Fibroblast of peridontal ligament (primary cell): ENCODE measurements around the gene PAPOLG.
"Not testable (repeated sequence)": the region's sequence is repeated elsewhere in the genome, so short reads cannot be mapped to it uniquely, and the experiment has no call there.

ENCODE experiments used
- DNase-seq: peaks from one replicate; pipeline ENCODE4 v3.0.0-alpha.2; 2010; ENCODE audit errors: extremely low read depth

Gene PAPOLG

DNA sequence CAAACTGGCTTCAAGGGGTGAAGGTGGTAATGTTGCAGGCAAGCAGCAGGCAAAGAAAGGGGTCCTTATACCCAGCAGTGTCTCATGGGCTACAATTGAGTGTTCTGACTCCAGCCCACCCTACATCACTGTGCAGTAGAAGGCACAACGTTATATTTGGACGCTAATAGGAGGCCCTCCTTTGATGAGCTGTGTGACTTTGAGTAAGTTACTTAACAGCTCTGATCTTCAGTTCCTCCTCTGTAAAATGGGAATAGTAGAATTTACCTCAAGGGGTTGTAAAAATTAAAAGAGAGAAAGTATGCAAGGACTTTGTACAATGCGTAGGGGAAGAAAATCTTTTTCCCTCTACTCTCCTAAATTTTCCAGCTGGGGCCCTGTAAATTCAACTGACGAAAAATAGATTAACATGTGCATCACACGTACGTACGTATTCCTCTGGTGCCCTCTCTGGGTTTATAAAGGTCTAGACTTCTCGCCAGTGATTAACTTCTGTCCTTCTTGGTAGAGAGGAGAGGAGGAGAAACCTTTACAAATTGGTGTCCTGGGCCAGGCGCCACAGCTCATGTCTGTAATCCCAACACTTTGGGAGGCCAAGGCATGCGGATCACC lies 67.7 kb downstream of the PAPOLG start:
- no peak for DNase-seq

DNA sequence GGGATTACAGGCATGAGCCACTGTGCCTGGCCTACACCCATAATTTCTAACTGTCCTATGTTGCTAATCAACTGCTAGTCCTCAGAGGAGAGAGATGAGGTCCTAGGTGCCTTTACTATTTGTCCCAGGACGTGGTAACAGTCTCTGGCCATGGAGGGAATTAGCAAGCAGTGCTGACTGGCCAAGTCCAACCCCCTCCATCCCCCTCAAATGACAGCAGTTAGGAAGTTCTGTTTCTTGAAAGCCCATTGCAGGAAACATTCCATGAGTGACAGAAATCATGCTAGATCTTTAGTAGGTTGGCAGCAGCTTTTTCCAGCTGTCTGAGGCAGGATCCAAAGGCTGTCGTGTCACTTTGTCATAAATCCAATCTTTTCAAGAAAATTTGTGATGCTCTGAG lies 69.6 kb downstream of the PAPOLG start:
- DNase-seq: no peak

DNA sequence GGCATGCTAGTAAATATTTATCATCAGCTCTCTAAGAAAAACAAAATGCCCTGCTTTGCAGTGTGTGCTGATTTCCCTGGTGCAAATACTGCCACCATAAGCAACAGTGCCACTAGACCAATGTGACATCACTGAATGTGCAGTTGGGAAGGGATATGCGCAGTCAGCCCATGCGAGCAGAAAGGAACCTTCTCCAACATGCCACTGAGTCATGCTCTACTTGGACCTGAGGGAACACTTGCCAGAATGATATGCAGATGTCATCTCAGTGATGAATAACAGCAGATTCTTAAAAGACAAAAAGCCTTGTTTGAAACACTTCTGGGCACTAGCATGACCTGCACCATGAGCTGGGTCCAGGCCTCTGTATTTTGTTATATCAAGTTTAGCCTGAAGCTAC lies 70.0 kb downstream of the PAPOLG start:
- no peak for DNase-seq

DNA sequence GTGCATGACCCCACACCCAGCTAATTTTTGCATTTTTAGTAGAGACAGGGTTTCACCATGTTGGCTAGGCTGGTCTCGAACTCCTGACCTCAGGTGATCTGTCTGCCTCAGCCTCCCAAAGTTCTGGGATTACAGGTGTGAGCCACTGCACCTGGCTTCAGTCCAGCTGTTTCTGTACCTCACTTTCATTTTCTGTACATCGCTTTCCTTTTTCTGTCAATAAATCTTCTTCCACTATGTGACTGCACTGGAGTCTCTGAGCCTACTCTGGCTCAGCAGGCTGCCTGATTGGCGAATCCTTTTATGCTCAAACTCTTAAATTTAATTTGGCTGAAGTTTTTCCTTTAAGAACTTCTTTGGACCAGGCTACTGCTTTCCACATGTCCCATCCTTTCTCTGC lies 70.8 kb downstream of the PAPOLG start:
- not testable (repeated sequence) for DNase-seq

DNA sequence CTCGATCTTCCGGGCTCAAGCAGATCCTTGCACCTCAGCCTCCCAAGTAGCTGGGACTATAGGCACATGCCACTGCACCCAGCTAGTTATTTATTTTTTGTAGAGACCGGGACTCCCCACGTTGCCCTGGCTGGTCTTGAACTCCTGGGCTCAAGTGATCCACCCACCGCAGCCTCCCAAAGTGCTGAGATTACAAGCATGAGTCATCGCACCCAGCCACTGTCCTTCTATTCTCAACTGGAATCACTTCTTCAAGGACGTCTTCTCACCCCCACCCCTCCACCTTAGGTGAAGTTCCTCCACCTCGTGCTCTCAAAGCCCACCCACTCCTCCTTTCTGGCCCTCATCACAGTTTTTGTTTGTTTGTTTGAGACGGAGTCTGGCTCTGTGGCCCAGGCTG lies 71.3 kb downstream of the PAPOLG start:
- DNase-seq: no peak

DNA sequence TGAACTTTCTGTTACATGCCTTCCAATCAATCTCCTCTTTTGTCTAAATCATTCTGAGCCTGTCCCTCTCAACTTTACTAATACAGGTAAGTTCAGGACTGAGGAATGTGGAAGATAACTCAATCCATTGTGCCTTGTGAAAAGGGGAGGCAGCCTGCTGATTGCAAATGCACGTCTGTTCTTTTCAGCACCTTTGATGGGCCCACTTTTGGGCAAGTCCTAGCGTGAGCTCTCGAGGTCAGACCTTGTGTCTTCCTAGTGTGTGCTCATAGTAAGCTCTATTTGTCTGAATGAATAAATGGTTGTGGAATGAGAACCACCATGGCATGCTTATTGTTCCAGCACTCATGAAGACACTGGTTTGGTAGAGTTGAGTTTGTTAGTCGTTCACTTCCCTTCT lies 74.9 kb downstream of the PAPOLG start:
- no peak for DNase-seq

DNA sequence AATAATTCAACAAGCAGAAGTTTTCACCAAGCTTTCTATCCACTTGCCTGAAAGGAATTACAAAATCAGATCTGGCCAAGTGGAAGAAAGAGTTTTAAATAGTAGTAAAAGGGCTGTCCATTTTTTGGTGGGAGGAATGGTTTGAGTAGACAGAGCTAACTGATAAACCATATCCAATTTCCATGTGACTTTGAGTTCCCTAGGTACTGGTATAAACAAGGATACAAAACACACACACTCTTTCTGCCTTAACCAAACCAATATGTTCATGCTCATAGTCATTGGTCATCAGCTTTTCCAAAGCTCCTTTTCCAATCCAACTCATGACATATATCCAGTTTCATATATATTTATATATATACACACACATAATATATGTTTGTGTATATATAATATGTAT lies 75.9 kb downstream of the PAPOLG start:
- DNase-seq: no peak

DNA sequence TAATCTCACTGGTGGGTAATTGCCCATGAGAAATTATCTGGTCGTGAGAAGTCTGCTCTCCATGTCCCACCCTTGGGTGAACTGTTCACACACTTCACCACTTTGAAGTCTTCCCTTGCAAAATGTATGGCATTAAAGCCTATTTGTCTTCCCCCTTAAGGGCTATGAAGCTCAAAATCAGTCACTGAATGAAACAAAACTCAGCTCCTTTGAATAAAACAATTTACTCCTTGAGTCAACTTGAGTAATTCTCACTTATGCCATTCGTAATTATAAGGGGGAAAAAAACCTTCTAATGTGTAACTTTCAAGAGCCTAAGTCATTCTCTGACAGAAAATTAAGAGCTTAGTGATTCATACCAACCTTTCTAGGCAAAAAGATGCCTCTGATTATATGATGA lies 76.6 kb downstream of the PAPOLG start:
- DNase-seq: no peak

DNA sequence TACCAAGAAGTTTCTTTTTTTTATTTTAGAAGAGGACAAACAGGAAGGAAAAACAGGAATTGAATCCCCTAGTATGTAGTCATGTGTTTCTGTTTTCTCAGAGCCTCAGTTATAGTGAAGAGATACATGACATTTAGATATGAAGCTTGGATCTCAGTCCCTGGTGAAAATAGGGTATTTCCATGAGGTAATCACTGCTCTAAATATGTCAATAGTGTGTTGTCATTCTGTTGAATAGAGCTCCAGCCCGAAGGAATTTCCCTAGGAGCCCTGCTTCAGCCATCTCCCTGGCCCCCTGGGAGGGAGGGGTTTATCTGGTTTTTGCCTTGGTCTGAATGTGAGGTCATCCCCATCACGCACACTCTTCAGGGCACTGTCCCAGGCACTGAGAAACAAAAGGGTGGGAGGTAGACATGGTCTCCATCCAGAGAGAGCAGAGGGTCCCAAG lies 78.2 kb downstream of the PAPOLG start:
- DNase-seq: no peak

DNA sequence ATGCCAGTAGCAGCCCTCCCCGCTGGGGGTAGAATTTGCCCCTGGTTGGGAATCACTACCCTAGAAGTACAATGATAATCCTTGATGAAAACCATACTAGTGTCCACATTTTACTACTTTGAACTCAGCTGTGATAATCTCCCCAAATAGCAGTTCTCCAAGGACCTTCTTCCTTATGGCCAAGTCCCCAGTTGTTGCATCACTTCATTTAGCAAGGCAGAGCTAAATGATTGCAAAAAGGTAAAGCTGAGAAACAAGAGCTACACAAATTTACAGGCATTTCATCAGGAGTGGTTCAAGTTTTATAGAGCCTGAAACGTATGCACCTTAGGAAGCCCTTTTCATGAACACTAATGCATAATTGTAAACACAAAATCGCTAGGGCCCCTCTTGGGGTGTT lies 80.4 kb downstream of the PAPOLG start:
- no peak for DNase-seq

DNA sequence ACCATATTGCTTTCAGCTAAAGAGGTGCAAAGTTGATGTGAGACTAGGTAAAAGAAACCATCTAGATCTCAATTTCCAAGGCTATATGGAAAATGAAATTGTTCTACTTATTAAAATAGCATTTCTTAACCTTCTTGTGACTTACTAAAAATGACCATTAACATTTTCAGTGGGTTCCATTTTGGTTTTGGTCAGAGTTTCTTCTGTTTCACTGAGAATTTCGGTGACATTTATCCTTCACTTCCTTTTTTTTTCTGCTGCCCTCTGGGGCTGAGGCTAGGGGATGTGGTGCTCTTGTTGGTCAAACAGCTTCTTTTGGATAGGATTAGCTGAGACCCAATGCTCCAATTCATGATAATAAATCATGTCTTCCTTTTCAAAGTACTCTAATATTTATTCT lies 81.1 kb downstream of the PAPOLG start:
- no peak for DNase-seq

DNA sequence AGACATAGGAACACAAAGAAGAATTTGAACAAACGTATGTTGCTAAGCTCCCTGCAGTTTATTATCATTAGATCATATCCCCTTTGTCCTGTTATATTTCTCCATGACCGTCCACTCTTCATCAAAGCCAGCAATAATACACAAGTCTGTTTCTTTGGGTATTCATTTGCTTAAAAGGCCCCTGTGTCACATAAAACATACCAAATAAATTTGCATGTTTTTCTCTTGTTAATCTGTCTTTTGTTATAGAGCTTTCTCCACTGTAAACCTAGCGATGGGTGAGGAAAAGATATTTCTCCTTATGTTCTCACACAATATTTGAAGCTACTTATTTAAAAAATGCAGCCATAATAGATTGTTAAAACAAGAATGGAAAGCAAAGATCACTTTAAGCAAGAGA lies 82.4 kb downstream of the PAPOLG start:
- DNase-seq: no peak

DNA sequence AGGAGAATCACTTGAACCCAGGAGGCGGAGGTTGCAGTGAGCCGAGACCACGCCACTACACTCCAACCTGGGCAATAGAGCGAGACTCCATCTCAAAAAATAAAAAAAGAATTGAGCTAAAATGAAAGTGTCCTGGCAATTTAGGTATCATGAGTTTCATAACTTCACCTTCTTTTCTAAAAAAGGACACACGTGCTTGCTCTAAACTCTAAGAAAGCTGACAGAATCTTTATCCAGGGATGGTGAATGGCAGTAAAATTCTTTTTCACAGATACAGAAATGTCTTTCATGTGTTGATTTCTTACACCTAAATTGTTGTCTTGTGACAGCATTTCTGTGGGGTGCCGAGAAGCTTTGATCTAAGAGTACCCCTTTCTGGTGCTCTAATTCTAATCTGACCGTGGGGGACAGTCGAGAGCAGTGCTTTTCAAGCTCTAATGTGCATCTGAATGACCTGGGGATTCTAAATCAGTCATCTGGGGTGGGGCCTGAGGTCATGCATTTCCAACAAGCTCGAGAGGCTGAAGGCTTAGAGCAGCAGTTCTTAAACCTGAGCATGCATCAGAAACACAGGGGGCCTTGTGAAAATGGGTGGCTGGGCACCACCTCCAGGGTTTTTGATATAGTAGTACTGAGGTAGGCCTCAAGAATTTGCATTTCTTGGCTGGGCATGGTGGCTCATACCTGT lies 83.2 kb downstream of the PAPOLG start:
- no peak for DNase-seq

DNA sequence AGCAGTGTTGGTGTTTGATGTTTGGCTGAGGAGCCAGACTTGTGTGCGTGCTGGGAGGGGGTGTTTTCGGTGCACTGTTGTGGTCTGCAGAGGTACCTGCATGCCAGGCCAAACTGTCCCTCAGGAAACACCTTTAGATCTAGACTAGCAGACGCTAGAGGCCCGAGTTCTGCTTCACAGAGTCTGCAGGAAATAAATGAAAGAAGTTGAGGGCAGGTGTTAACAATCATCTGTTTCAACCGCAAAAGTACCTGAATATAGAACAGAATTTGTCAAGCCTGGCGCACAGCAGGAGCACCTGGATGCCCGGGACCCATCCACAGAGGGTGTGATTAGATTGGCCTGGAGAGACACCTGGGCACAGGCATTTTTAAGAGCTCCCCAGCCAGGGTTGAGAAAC lies 84.8 kb downstream of the PAPOLG start:
- DNase-seq: no peak

DNA sequence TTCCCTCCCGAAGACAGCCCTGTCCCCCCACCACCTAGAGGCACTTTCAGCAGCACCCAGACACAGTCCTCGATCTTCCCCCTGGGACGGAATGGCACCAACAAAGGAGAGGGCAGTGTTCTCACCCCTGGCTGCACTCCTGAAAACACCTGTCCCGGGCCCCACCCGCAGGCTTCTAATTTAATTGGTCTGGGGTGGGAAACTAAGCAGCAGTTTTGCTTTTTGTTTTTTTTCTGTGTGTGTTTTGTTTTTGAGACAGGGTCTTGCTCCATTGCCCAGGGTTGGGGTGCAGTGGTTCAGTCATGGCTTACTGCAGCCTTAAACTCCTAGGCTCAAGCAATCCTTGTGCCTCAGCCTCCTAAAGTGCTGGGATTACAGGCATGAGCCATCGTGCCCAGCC lies 86.9 kb downstream of the PAPOLG start:
- no peak for DNase-seq

DNA sequence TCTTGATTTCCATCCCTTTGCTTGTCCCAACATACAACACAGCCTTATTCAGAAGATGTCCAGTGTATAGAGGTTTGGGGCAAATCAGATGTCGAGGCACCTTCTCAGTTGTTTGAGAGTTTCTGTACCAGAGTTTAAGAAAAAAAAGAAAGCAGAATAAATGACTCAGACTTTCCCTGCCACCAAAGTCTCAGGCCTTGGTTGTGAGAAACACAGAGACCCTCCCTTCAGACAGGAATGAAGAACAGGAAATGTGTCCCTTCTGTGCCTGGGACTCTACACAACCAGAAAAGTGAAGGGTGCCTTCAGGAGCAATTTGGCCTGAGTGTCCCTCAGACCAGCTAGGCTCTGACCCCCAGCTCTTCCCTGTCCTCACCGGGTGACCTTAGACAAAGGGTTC lies 88.0 kb downstream of the PAPOLG start:
- no peak for DNase-seq

DNA sequence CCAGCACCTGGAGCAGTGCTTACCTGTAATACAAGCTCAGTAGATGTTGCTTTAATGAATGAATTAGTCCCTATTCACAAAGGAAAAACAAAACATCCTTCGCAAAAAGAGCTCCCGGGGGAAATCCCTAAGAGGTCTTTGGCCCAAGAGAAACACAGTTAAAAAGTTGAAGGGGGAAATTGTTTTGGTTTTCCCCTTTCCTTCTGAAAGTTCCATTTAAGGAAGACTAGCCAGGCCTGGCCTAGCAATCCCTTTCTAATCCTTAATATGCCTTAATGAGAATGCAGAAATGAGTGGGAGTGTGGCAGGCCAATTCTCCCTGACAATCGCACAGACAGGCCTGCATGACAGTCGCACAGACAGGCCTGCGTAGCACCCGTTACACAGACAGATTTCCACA lies 91.8 kb downstream of the PAPOLG start:
- DNase-seq: no peak
